ENCODE results near the gene PGLYRP1.

PGLYRP1 gene

GRCh38 chr19:46022431-46023310 lies at the start of gene PGLYRP1:
TSS of gene PGLYRP1 (minus strand) at chr19:46023053. CDS start at chr19:46023021, 32 bp downstream.
- DNase-seq: no peak

- no peak for DNase-seq
These were observed 47.0 kb upstream of the PGLYRP1 start for GRCh38 chr19:46069806-46070341.

GRCh38 chr19:46068345-46069258 lies 45.7 kb upstream of the PGLYRP1 start:
- DNase-seq: peak; percentile 70

GRCh38 chr19:46067691-46068090 lies 44.8 kb upstream of the PGLYRP1 start:
- no peak for DNase-seq

GRCh38 chr19:46066471-46066870 lies 43.6 kb upstream of the PGLYRP1 start:
- DNase-seq: no peak

GRCh38 chr19:46065486-46066071 lies 42.7 kb upstream of the PGLYRP1 start:
- no peak for DNase-seq

GRCh38 chr19:46063201-46063600 lies 40.3 kb upstream of the PGLYRP1 start:
- DNase-seq: peak; percentile 27

- no peak for DNase-seq
These were observed 37.2 kb upstream of the PGLYRP1 start for GRCh38 chr19:46060012-46060411.

- DNase-seq: no peak
These were observed 35.9 kb upstream of the PGLYRP1 start for GRCh38 chr19:46058778-46059177.

- DNase-seq: no peak
These were observed 33.7 kb upstream of the PGLYRP1 start for GRCh38 chr19:46056536-46056935.

GRCh38 chr19:46052896-46053295 lies 30.0 kb upstream of the PGLYRP1 start:
- no peak for DNase-seq

GRCh38 chr19:46049597-46049996 lies 26.7 kb upstream of the PGLYRP1 start:
- DNase-seq: no peak

- DNase-seq: no peak
These were observed 20.7 kb upstream of the PGLYRP1 start for GRCh38 chr19:46043519-46043918.

- no peak for DNase-seq
These were observed 19.5 kb upstream of the PGLYRP1 start for GRCh38 chr19:46042252-46042883.

- DNase-seq: no peak
These were observed 18.2 kb upstream of the PGLYRP1 start, which contains the start of gene IGFL4 for GRCh38 chr19:46040952-46041500. TSS of gene IGFL4 (minus strand) at chr19:46041002. CDS start at chr19:46040962, 40 bp downstream.

GRCh38 chr19:46040125-46040524 lies 17.3 kb upstream of the PGLYRP1 start:
- DNase-seq: no peak

GRCh38 chr19:46036744-46037128 lies 13.9 kb upstream of the PGLYRP1 start:
- DNase-seq: no peak

GRCh38 chr19:46035986-46036743 lies 13.3 kb upstream of the PGLYRP1 start:
- DNase-seq: no peak

- DNase-seq: no peak
These were observed 12.7 kb upstream of the PGLYRP1 start for GRCh38 chr19:46035546-46035945.

GRCh38 chr19:46033401-46033800 lies 10.5 kb upstream of the PGLYRP1 start:
- DNase-seq: no peak

- no peak for DNase-seq
These were observed 9.8 kb upstream of the PGLYRP1 start for GRCh38 chr19:46032597-46033025.
